Kasumi-1 (cell line): ENCODE data around the gene TLE2.
"Not testable (repeated sequence)": the region's sequence is repeated elsewhere in the genome, so short reads cannot be mapped to it uniquely, and the experiment has no call there.

Experiments used
- DNase-seq, 2 experiments: peaks; one replicate each; lab custom pipeline; 2025; lab: John Stamatoyannopoulos, UW

Gene TLE2

DNA sequence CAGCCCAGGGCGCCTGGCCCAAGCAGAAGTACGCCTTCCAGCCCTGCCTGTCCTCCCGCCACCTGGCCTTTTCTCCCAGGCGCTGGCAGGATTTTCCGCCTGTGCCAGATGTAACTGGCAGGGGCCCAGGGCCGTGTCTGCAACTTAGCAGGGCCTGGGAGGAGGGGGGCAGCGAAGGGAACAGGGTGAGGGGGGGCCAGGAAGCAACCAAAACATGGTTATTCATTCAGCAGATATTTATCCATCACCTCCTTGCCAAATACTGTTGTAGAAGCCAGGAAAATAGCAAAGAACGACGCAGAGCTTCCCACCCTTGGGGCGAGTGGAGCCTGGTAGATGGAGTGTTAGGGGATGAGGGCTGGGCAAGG, 46.1 kb downstream of the TLE2 start:
- DNase-seq: no peak

DNA sequence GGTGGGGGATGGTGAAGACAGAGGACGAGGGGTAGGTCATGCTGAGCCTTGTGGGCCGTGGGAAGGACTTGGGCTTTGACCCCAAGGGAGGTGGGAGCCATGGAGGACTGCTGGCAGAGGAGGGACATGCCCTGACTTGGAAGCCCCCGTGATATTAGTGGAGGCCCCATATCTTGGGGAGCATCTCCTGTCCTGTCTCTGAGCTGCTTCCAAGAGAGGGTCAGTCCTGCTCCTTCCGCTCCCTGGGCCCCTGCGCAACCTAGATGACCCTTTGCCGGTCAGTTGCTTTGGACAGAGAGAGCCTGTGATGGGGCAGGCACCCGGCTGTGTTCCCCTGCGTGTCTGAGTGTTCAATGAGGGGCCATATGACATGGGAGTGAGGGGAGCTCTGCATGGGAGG, 46.5 kb downstream of the TLE2 start:
- no peak for DNase-seq

DNA sequence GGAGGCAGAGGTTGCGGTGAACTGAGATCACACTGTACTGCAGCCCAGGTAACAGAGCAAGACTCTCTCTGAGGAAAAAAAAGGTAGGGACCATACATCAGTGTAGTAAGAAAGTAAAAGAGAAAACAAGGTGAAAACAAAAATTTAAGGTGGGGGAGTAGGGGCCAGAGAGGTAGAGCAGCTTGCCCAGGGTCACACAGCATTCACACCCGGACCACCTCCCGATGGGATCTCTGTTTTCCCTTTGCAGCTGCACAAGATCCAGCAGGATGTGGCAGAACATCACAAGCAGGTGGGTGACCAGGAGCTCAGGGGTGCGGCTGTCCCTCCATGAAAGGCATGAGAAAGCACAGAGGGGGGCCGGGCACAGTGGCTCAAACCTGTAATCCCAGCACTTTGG, 47.2 kb downstream of the TLE2 start:
- DNase-seq: no peak

DNA sequence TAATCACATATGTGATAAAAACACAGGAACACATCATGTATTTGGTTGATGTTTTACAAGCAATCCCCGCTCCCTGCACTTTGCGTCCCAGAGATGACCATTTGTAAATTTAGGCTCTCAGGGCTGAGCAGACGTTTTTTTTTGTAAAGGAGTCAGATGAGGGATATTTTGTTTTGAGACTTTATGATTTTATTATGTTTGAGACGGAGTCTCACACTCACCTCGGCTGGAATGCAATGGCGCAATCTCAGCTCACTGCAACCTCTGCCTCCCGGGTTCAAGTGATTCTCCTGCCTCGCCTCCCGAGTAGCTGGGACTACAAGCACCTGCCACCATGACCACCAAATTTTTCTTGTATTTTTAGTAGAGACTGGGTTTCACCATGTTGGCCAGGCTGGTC, 50.3 kb downstream of the TLE2 start:
- DNase-seq: no peak

DNA sequence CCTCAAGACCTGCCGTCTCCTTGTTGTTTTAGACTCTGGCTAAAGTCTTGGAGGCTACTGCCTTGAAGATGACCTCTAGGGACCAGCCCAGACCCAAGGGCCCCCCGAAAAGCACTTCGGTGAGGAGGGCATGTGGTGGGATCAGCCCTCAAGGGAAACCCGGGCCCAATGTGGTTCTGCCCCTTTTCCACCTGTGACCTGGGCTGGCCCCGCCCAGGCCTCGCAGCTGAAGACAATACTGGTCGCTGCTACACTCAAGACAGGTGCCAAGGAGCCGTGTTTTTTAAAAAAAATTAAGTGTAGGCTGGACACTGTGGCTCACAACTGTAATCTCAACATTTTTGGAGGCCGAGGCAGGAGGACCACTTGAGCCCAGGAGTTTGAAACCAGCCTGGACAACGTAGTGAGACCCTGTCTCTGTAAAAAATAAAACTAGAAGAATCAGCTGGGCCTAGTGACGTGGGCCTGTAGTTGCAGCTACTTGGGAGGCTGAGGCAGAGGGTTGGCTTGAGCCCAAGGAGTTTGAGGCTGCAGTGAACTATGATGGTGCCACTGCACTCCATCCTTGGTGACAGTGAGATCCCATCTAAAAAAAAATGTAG, 50.8 kb downstream of the TLE2 start:
- DNase-seq: no peak

DNA sequence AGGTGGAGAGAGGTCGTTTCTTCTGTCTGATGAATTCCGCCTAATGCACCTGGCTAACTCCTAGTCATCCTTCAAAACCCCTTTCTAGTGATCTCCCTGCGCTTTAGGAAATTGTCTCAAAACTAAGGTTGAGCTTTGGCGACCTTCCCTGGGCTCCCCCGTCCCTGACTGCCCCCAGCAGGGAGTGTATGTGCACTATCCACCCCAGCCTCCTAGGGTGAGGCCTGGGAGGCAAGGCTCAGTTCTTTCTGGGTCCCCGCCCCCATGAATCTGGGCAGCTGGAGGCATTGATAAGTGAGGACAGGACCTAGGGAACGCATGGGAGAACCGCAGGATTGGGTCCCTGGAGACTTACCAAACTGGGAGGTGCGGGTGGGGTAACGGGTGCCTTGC, 51.3 kb downstream of the TLE2 start:
- DNase-seq: peak in 1 of 2 experiments; percentile 44

DNA sequence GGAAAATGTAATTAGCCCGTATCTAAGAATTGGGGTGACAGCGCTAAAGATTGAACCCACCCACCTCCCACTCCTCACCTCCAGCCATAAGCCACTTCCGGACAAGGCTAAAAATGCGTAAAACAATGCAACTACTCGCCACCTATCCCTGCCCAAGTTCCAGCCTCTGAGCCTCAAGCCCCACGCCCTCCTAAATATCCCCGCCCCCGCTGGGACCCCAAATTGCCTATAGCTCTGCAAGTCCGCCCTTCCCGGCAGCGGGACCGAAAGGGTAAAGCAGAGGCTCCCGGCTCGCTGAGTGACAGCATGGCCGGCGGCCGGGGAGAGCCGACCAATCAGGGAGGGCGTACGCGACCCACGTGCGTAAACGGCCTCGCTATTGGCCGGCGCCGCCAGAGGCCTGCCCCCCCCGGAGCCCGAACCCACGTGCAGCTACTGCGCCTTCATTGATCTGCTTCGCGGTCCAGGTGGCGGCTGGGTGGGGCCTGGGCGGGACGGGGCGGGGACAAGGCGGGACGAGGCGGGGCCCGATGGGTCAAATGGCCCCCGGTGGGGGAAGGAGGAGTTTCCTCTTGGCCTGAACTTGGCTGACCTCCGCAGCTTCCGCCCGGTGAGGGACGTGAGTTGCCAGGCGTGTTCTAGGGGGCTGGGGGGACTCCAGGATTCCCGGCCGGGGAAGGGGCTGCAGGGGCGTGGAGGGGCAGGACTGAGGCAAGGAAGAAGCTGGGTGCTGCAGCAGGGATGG, 51.9 kb downstream of the TLE2 start, which contains the start of gene TLE6:
TLE6 (plus strand) TSS at position 564 of the 745 bp plus-strand sequence. CDS start 670 bp downstream, outside the sequence.
- peak; percentile 86 to 90 for DNase-seq

DNA sequence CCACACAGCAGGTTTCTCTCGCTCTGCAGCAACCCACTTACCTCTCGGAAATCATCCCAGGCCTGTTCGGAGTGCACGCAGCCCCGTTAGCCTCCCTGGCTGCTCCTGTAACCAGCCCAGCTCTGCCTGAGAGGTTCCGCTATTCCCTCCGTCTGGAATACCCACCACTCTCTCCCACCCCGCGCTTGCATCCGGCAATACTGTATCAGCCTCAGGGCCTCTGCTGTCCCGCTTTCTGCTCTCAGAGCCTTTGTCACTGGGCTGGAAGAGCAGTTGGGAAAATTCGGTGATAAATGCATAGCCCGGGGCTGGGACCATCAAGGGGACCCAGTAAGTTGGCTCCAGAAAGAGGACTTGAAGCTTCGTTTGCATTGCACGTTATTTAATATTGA, 52.5 kb downstream of the TLE2 start:
- DNase-seq: no peak

DNA sequence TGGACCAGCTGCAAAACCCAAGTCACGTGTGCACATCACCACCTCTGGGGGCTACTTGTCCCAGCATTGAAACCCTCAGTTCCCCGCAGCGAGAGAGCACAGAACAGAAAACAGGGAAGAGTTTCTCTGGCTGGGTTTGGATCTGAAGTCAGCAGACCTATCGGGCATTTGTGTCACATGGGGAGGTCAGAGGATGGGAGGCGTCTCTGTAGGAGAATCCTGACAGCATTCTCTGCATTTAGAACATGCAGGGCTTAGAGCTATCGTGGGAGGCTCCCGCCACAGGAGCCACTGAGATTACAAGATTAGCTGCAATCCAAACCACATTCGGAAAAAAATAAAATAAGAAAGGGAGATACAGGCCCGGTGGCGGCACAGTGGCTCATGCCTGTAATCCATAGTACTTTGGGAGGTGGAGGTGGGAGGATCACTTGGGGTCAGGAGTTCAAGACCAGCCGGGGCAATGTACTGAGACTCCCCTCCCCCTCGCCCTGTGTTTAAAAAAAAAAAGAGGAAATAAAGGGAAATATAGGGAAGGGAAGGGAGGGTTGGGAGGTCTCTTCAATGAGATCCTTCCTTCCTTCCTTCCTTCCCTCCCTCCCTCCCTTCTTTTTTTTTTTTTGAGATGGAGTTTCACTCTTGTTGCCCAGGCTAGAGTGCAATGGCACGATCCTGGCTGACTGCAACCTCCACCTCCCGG, 54.6 kb downstream of the TLE2 start:
- peak; percentile 67 to 70 for DNase-seq

DNA sequence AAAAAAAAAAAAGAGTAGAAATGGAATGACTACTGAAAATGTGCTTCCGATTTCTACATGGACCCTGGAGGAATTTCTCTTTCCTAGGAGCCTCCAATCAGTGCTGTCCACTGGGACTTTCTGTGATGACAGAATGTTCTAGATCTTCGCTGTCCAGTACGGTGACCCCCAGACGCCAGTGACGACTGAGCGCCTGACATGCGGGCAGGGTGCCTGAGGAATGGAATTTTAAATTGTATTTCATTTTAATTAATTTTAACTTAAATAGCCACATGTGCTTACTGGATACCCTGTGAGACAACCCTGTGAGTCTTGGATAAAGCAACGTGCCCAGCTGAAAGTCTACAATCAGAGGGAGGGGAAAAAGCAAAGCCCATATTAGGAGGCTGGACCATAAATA, 55.9 kb downstream of the TLE2 start:
- DNase-seq: no peak

DNA sequence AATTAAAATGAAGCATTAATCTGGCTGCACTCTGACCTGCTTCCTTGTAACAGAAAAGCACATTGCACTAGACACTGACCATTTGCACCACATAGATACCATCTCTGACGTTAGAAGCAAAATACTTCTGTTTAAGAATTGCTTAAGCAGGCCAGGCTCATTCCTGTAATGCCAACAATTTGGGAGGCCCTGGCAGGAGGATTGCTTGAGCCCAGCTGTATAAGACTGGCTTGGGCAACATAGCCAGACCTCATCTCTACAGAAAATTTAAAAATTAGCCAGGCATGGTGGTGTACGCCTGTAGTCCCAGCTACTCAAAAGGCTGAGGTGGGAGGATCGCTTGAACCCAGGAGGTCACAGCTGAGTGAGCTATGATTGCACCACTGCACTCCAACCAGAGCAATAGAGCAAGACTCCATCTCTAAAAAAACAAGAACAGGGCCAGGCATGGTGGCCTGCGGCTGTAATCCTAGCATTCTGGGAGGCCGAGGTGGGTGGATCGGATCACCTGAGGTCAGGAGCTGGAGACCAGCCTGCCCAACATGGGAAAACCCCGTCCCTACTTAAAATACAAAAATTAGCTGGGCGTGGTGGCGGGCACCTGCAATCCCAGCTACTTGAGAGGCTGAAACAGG, 58.8 kb downstream of the TLE2 start:
- no peak for DNase-seq

DNA sequence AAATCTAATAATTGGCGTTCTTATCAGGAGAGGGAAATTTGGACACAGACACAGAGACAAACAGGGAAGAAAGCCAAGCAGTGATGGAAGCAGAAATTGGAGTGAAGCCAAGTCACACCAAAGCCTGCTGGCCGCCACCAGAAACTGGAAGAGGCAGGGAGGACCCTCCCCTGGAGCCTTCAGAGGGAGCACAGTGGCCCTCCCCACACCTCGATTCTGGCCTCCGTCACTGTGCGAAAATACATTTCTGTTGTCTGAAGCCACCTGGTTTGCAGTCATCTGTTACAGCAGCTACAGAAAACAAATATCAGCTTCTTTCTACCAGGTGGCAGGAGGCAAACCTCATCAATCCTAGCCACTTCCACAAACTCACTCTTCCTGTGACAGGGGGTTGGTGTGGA, 60.0 kb downstream of the TLE2 start:
- DNase-seq: no peak

DNA sequence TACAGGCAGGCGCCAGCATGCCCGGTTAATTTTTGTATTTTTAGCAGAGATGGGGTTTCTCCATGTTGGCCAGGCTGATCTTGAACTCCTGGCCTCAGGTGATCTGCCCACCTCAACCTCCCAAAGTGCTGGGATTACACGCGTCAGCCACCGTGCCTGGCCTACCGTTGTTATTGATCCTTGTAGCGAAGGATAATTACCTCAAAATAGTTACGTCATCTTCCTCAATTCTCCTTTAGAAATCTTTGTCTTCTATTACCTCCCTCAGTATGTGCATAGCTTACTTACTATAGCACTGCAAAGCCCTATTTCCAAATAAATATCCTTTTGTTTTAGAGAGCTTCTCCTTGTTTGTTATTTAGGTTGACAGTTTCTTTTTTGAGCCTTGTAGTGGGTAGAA, 61.1 kb downstream of the TLE2 start:
- no peak for DNase-seq

DNA sequence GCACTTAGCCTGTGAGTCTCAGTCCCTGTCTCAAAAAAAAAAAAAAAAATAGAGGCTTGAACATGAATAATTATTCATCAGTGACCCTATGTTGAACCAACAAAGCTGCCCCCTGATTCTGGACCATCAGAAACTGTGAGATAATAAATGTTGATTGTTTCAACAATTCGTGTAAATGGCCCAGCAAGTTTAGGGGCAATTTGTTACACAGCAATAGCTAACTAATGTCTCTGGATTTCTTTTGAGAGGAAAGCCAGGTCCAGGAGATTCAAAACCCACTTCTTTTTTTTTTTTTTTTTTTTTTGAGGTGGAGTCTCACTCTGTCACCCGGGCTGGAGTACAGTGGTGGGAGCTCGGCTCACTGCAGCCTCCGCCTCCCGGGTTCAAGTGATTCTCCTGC, 64.2 kb downstream of the TLE2 start:
- no peak for DNase-seq

DNA sequence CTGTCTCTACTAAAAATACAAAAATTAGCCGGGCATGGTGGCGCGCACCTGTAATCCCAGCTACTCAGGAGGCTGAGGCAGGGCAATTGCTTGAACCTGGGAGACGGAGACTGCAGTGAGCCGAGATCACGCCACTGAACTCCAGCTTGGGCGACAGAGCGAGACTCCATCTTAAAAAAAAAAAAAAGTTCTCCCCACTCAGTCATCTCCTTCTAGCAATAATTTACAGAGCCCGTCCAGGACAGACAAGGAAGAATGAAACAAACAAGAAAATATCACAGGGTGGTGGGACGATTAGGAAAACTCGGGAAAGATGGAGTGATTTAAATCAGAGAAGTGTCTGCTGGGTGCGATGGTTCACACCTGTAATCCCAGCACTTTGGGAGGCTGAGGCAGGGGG, 65.4 kb downstream of the TLE2 start:
- DNase-seq: not testable (repeated sequence)

DNA sequence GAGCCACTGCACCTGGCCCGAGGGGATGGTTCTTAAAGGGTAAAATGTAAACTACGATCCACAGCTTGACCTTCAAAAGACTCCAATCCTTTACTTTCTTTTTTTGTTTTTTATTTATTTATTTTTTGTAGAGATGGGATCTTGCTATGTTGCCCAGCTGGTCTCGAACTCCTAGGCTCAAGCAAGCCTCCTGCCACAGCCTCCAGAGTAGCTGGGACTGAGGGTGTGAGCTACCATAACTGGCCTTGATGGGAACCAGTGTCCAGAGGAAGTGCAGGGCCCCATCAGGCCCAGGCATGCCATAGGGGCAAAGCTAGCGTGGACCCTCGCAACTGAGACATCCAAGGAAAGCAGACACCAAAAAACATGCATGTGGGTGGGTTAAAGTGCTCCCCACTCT, 66.0 kb downstream of the TLE2 start:
- DNase-seq: no peak

DNA sequence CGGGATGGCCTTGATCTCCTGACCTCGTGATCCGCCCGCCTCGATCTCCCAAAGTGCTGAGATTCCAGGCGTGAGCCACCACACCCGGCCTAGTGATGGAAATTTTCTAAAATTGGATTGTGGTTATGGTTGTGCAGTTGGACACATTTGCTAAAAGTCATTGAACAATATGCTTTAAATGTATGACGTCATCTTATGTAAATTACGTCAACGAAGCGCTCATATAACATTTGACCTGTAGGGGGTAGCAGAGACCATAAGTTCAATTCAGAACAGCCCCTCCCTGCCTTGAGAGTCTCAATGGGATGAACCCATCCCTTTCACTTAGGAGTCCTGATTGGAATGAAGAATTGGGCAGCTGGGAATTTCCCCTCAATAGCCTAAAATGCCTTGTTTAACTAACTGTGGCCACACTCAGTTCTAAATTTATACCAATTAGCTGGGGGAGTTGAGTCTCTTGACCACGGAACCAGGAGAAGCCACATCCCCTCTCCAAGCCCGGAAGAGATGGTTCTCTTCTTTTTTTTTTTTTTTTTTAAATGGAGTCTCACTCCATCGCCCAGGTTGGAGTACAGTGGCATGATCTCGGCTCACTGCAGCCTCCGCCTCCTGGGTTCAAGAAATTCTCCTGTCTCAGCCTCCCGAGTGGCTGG, 66.9 kb downstream of the TLE2 start:
- DNase-seq: peak; percentile 71 to 83

DNA sequence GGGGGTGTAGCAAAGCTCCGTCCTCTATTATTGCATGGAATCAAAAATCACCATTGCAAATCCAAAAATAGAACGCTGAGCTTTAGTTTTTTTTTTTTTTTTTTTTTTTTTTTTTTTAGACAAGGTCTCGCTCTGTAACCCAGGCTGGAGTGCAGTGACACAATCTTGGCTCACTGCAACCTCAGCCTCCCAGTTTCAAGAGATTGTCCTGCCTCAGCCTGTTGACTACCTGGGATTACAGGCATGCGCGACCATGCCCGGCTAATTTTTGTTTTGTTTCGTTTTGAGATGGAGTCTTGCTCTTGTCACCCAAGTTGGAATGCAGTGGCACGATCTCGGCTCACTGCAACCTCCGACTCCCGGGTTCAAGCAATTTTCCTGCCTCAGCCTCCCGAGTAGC, 69.0 kb downstream of the TLE2 start:
- no peak for DNase-seq

DNA sequence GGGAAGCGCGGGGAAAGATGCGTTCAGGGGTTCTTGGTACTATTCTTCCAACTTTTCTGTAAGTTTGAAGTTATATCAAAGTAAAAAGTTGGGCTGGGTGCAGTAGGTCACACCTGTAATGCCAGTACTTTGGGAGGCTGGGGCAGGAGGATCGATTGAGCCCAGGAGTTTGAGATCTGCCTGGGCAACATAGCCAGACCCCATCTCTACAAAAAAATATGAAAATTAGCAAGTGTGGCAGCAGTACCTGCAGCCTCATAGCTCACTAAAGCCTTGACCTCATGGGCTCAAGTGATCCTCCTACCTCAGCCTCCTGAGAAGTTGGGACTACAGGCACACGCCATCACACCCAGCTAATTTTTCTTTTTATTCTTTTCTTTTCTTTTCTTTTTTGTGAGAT, 71.9 kb downstream of the TLE2 start:
- DNase-seq: no peak

DNA sequence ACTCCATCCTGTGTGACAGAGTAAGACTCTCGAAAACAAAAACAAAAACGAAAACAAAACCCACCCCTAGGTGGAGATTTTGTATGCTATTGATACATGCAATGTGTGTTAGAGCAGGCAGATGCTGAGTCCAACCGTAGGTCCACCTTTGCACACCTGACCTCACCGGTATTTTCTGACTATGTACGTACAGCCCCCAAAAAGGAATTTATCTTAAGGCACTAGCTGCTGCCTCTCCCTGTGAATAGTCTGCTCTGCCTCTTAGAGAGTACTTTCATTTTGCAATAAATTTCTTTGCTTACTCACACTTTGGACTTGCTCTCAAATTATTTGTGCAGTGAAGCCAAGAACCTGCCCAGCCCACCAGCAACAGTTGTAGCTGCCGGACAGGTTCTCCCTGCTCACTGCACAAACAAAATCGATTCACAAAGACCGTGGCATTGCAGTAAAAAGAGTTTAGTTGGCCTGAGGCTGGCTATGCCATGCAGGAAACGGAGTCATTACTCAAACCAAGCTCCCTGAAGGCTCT, 76.1 kb downstream of the TLE2 start:
- DNase-seq: no peak

DNA sequence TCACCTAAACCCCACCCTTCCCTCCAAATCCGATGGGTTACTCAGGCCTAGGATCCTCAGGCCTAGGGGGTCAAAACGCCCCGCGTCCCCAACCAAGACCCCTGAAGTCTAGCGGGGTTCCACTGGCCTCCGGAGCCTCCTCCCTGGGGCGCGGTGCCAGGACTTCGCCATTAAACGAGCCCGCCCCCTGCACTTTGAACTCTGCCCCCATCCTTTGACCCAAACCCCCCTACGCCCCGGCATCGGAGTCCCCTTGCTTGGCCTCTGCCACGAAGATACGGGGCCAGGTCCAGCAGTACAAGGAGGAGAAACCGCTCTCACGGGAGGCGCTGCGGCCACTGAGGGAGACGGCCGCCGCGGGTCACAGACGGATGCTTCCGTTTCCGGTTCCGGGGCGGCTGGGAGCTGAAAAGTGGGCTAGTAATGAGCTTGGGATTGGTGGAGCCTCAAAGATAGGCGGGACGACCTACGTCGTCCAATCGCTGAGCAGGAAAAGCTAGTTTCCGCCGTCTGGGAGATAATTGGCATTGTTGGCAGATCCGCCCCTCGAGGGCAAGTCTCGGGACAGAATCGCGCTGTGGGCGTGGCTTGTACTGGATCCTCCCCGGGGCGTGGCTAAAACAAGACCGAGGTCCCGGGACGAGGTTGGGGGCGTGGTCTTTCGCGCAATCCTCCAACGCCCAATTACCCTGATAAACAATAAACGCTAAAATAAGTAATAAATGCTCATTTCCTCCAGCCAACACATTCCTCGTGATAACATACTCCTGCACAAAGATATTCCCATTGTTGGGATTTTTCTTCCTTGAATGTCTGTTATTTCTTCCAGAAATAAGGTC, 78.6 kb downstream of the TLE2 start:
- DNase-seq: peak; percentile 98 to 99
